A673 (cell line): Measurements from ENCODE around the gene RAD21L1.

ENCODE experiments used
- EZH2 ChIP-seq: fragments of 200-600 bp; sonication (generic); IDR thresholded peaks from 2 replicates; pipeline ENCODE4 v1.6.1; 2017; ENCODE audit warnings: borderline replicate concordance, low read depth, mild to moderate bottlenecking, mixed read lengths, antibody characterized with exemption, low read length; ENCODE audit not compliant: poor library complexity, severe bottlenecking
- TF ChIP-seq, protein P1 (sequence below): fragments of 300-800, 200-600 bp; sonication (generic); conservative IDR thresholded peaks from 2 replicates; pipeline ENCODE4 v1.5.1; 2017; ENCODE audit warnings: low read depth, mild to moderate bottlenecking, antibody characterized with exemption, low read length, moderate library complexity, mixed read lengths

DNA sequence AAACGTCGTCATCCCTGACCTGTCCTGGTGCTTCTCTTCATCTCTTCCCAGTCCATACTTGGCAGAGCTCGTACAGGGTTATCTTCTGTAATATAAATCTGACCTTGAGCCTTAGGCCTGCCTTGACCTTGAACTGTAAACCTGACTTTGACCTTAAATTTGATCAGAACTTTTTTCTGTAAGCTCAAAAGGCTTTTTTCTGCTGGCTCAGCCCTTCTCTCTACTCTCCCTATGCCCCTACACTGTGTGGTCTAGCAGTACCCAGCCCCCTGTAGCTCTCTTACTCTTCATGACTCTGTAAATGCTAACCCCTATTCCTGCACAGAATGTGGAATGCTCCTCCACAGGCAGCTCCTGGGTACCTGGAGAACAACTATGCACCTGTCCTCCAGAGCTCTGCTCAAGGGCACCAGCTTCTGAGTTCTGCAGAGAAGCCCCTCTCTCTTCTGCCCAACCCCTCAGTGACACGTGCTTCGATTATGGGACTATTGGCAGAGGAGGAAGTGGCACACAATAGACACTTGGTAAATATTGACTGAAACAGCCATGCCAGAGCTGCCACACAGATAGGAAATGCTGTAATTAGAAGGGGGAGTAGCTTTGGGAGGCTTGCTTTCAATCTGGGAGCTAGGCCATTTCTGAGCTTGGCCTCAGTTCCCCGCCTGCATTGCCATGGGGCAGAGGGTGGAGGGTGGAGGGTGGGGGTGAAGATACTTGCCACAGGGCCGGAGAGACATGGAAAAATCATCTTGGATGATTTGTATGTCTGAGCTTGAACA, 55.6 kb downstream of the RAD21L1 start:
- TF ChIP-seq, protein P1, sequence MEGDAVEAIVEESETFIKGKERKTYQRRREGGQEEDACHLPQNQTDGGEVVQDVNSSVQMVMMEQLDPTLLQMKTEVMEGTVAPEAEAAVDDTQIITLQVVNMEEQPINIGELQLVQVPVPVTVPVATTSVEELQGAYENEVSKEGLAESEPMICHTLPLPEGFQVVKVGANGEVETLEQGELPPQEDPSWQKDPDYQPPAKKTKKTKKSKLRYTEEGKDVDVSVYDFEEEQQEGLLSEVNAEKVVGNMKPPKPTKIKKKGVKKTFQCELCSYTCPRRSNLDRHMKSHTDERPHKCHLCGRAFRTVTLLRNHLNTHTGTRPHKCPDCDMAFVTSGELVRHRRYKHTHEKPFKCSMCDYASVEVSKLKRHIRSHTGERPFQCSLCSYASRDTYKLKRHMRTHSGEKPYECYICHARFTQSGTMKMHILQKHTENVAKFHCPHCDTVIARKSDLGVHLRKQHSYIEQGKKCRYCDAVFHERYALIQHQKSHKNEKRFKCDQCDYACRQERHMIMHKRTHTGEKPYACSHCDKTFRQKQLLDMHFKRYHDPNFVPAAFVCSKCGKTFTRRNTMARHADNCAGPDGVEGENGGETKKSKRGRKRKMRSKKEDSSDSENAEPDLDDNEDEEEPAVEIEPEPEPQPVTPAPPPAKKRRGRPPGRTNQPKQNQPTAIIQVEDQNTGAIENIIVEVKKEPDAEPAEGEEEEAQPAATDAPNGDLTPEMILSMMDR: no peak
- TF ChIP-seq EZH2: no peak
